GM23338 (cell line): Measurements from ENCODE around the gene SFTA2. TPM values are rescaled to one million over a fixed set of nuclear protein-coding genes. Genes with fewer than 3 reads are reported as not detected.

Experiments used
- ATAC-seq: fragments of 200-7000 bp; cut with Tn5 transposase; 3 replicates; pipeline ENCODE4 v1.9.1; 2020
- DNase-seq: peaks from one replicate; pipeline ENCODE4 v3.0.0-alpha.2; 2015; ENCODE audit warnings: low spot score
- H2AFZ ChIP-seq: fragments of 200-600 bp; sonication (generic); 2 replicates; pipeline ENCODE4 v1.8.0; 2016; ENCODE audit warnings: antibody characterized with exemption, mild to moderate bottlenecking, moderate library complexity
- H3F3A ChIP-seq: fragments of 200-600 bp; sonication (generic); replicated peaks from 2 replicates; pipeline ENCODE4 v1.8.0; 2017; ENCODE audit warnings: antibody characterized with exemption, mixed run types, low read depth
- H3K27ac ChIP-seq: fragments of 200-600 bp; sonication (generic); 2 replicates; pipeline ENCODE4 v1.6.1; 2016; ENCODE audit warnings: low read depth
- H3K27me3 ChIP-seq: fragments of 200-600 bp; sonication (generic); 2 replicates; pipeline ENCODE4 v1.8.0; 2016; ENCODE audit warnings: mild to moderate bottlenecking, mixed run types, moderate library complexity; ENCODE audit not compliant: insufficient read depth
- H3K36me3 ChIP-seq: fragments of 200-600 bp; sonication (generic); 2 replicates; pipeline ENCODE4 v1.8.0; 2016; ENCODE audit warnings: mild to moderate bottlenecking; ENCODE audit not compliant: insufficient read depth
- H3K4me1 ChIP-seq: fragments of 200-600 bp; sonication (generic); 2 replicates; pipeline ENCODE4 v1.8.0; 2016; ENCODE audit warnings: mild to moderate bottlenecking, moderate library complexity; ENCODE audit not compliant: insufficient read depth
- H3K4me2 ChIP-seq: fragments of 200-600 bp; sonication (generic); 2 replicates; pipeline ENCODE4 v1.7.1; 2017; ENCODE audit warnings: mixed run types
- H3K4me3 ChIP-seq: fragments of 200-600 bp; sonication (generic); 2 replicates; pipeline ENCODE4 v1.6.1; 2016; ENCODE audit warnings: mixed run types
- H3K79me2 ChIP-seq: fragments of 200-600 bp; sonication (generic); replicated peaks from 2 replicates; pipeline ENCODE4 v1.8.0; 2017; ENCODE audit warnings: mild to moderate bottlenecking; ENCODE audit not compliant: insufficient read depth
- H3K9me2 ChIP-seq: fragments of 200-600 bp; sonication (generic); 2 replicates; pipeline ENCODE4 v1.8.0; 2017; ENCODE audit not compliant: insufficient read depth
- H4K20me1 ChIP-seq: fragments of 200-600 bp; sonication (generic); replicated peaks from 2 replicates; pipeline ENCODE4 v1.8.0; 2017; ENCODE audit warnings: mild to moderate bottlenecking; ENCODE audit not compliant: insufficient read depth
- H3K27ac Mint-ChIP-seq: 2 replicates; pipeline ENCODE4 v1.8.0; 2020; ENCODE audit warnings: inconsistent platforms, mild to moderate bottlenecking, moderate library complexity, mixed read lengths
- H3K27me3 Mint-ChIP-seq: 3 replicates; pipeline ENCODE4 v1.8.0; 2022; ENCODE audit warnings: low read depth, mild to moderate bottlenecking, moderate library complexity, mixed read lengths, inconsistent platforms; ENCODE audit not compliant: insufficient read depth, poor library complexity
- H3K36me3 Mint-ChIP-seq: 3 replicates; pipeline ENCODE4 v1.8.0; 2021; ENCODE audit warnings: low read depth, mild to moderate bottlenecking, inconsistent platforms, moderate library complexity, mixed read lengths
- H3K4me1 Mint-ChIP-seq: 3 replicates; pipeline ENCODE4 v1.8.0; 2020; ENCODE audit warnings: mild to moderate bottlenecking, inconsistent platforms, mixed read lengths
- H3K4me3 Mint-ChIP-seq: 3 replicates; pipeline ENCODE4 v1.8.0; 2021; ENCODE audit warnings: moderate library complexity, mild to moderate bottlenecking, inconsistent platforms, mixed read lengths
- H3K9me3 Mint-ChIP-seq: 3 replicates; pipeline ENCODE4 v1.8.0; 2020; ENCODE audit warnings: moderate library complexity, mild to moderate bottlenecking, inconsistent platforms, mixed read lengths
- CREB1 ChIP-seq: fragments of 250-450 bp; sonication (Bioruptor Pico); IDR thresholded peaks from 2 replicates; pipeline ENCODE4 v1.5.0; 2020; ENCODE audit warnings: low read depth, mild to moderate bottlenecking, moderate library complexity
- EZH2 ChIP-seq: fragments of 200-600 bp; sonication (generic); IDR thresholded peaks from one replicate; pipeline ENCODE4 v1.8.0; 2017; ENCODE audit warnings: antibody characterized with exemption, mild to moderate bottlenecking, low read depth; ENCODE audit not compliant: unreplicated experiment
- EZH2phosphoT487 ChIP-seq: fragments of 200-600 bp; sonication (generic); IDR thresholded peaks from one replicate; pipeline ENCODE4 v1.8.1; 2018; ENCODE audit warnings: antibody characterized with exemption; ENCODE audit not compliant: unreplicated experiment
- JUNB ChIP-seq: IDR thresholded peaks from one replicate; pipeline ENCODE4 v1.6.1; 2016; ENCODE audit warnings: antibody characterized with exemption; ENCODE audit not compliant: unreplicated experiment
- NANOG ChIP-seq: IDR thresholded peaks from 2 replicates; pipeline ENCODE4 v1.6.1; 2016; ENCODE audit warnings: antibody characterized with exemption, borderline replicate concordance
- POLR2AphosphoS5 ChIP-seq: IDR thresholded peaks from 2 replicates; pipeline ENCODE4 v1.6.1; 2016; ENCODE audit warnings: antibody characterized with exemption, low read depth
- STAT1 ChIP-seq: IDR thresholded peaks from one replicate; pipeline ENCODE4 v1.6.1; 2016; ENCODE audit warnings: antibody characterized with exemption; ENCODE audit not compliant: unreplicated experiment
- ZNF114 ChIP-seq: fragments of 250-450 bp; sonication (Bioruptor Pico); IDR thresholded peaks from 2 replicates; pipeline ENCODE4 v1.5.0; 2020; ENCODE audit warnings: mild to moderate bottlenecking, moderate library complexity
- ZNF331 ChIP-seq: fragments of 250-450 bp; sonication (Bioruptor Pico); IDR thresholded peaks from 2 replicates; pipeline ENCODE4 v1.5.0; 2020; ENCODE audit warnings: low read depth, mild to moderate bottlenecking, moderate library complexity
- polyA plus RNA-seq: library from polyadenylated mRNA; unstranded; fragments of >200 nt; fragmentation: Nextera tagmentation; extraction: Ambion mirVana; gene quantifications from 2 replicates; pipeline ENCODE4 v1.2.1, GENCODE V29; 2016
- total RNA-seq: library from RNA; depleted of rRNA; stranded (reverse); fragments of >200 nt; shearing (Covaris generic); gene quantifications from 2 replicates; pipeline ENCODE4 v1.2.3, GENCODE V29; 2014
- TF ChIP-seq, protein P1 (sequence below): IDR thresholded peaks from one replicate; pipeline ENCODE4 v1.6.1; 2018; ENCODE audit warnings: antibody characterized with exemption; ENCODE audit not compliant: unreplicated experiment
- TF ChIP-seq, protein P2 (sequence below): fragments of 250-450 bp; sonication (Bioruptor Pico); IDR thresholded peaks from 2 replicates; pipeline ENCODE4 v1.5.0; 2020; ENCODE audit warnings: mild to moderate bottlenecking, moderate library complexity
- TF ChIP-seq, protein P3 (sequence below): IDR thresholded peaks from 2 replicates; pipeline ENCODE4 v1.6.1; 2016; ENCODE audit warnings: antibody characterized with exemption
- TF ChIP-seq, protein P4 (sequence below), 2 experiments: fragments of 200-600 bp in 1 of 2; sonication (generic) in 1 of 2; conservative IDR thresholded peaks; 2 replicates each; pipeline versions ENCODE4 v1.5.1 to v1.6.1; 2016 to 2017; ENCODE audit warnings: antibody characterized with exemption in 2 of 2, low read depth in 2 of 2, mild to moderate bottlenecking in 2 of 2, moderate library complexity in 1 of 2

SFTA2 gene
- total and polyA plus RNA-seq, 2 experiments from 2014 or later = not detected

DNA sequence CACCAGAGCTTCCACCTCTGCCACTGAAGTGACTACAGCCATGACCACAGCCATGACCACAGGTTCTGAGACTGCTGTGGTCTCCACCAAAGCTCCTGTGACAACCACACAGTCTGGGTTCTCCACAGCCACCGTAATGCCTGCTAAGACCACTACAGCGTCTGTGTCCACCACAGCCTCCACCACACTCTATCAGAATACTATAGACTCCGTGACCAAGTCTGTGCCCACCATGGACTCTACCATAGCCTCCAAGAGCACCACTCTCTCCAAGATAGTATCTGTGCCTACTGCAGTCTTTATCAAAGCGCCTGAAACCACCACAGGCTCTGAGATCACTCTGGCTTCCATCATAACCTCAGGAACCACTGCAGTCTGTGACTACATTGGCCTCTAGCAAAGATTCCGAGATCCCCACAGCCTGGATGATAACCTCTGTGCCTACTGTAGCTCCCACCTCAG is 33.2 kb upstream of the SFTA2 start:
- ATAC-seq (no peak), DNase-seq (no peak)
- no peaks in the 10 kb centered on the region; the same call in 2 of the 3 replicates for H3K36me3 Mint-ChIP-seq
- TF ChIP-seq, protein P1, sequence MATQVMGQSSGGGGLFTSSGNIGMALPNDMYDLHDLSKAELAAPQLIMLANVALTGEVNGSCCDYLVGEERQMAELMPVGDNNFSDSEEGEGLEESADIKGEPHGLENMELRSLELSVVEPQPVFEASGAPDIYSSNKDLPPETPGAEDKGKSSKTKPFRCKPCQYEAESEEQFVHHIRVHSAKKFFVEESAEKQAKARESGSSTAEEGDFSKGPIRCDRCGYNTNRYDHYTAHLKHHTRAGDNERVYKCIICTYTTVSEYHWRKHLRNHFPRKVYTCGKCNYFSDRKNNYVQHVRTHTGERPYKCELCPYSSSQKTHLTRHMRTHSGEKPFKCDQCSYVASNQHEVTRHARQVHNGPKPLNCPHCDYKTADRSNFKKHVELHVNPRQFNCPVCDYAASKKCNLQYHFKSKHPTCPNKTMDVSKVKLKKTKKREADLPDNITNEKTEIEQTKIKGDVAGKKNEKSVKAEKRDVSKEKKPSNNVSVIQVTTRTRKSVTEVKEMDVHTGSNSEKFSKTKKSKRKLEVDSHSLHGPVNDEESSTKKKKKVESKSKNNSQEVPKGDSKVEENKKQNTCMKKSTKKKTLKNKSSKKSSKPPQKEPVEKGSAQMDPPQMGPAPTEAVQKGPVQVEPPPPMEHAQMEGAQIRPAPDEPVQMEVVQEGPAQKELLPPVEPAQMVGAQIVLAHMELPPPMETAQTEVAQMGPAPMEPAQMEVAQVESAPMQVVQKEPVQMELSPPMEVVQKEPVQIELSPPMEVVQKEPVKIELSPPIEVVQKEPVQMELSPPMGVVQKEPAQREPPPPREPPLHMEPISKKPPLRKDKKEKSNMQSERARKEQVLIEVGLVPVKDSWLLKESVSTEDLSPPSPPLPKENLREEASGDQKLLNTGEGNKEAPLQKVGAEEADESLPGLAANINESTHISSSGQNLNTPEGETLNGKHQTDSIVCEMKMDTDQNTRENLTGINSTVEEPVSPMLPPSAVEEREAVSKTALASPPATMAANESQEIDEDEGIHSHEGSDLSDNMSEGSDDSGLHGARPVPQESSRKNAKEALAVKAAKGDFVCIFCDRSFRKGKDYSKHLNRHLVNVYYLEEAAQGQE = no peak
- TF ChIP-seq CREB1 (no peak), JUNB (no peak), ZNF114 (CRISPR knock-in tag) (no peak), STAT1 (no peak), EZH2phosphoT487 (no peak), POLR2AphosphoS5 (no peak), EZH2 (no peak), ZNF331 (CRISPR knock-in tag) (no peak), NANOG (no peak)
- TF ChIP-seq, protein P2, sequence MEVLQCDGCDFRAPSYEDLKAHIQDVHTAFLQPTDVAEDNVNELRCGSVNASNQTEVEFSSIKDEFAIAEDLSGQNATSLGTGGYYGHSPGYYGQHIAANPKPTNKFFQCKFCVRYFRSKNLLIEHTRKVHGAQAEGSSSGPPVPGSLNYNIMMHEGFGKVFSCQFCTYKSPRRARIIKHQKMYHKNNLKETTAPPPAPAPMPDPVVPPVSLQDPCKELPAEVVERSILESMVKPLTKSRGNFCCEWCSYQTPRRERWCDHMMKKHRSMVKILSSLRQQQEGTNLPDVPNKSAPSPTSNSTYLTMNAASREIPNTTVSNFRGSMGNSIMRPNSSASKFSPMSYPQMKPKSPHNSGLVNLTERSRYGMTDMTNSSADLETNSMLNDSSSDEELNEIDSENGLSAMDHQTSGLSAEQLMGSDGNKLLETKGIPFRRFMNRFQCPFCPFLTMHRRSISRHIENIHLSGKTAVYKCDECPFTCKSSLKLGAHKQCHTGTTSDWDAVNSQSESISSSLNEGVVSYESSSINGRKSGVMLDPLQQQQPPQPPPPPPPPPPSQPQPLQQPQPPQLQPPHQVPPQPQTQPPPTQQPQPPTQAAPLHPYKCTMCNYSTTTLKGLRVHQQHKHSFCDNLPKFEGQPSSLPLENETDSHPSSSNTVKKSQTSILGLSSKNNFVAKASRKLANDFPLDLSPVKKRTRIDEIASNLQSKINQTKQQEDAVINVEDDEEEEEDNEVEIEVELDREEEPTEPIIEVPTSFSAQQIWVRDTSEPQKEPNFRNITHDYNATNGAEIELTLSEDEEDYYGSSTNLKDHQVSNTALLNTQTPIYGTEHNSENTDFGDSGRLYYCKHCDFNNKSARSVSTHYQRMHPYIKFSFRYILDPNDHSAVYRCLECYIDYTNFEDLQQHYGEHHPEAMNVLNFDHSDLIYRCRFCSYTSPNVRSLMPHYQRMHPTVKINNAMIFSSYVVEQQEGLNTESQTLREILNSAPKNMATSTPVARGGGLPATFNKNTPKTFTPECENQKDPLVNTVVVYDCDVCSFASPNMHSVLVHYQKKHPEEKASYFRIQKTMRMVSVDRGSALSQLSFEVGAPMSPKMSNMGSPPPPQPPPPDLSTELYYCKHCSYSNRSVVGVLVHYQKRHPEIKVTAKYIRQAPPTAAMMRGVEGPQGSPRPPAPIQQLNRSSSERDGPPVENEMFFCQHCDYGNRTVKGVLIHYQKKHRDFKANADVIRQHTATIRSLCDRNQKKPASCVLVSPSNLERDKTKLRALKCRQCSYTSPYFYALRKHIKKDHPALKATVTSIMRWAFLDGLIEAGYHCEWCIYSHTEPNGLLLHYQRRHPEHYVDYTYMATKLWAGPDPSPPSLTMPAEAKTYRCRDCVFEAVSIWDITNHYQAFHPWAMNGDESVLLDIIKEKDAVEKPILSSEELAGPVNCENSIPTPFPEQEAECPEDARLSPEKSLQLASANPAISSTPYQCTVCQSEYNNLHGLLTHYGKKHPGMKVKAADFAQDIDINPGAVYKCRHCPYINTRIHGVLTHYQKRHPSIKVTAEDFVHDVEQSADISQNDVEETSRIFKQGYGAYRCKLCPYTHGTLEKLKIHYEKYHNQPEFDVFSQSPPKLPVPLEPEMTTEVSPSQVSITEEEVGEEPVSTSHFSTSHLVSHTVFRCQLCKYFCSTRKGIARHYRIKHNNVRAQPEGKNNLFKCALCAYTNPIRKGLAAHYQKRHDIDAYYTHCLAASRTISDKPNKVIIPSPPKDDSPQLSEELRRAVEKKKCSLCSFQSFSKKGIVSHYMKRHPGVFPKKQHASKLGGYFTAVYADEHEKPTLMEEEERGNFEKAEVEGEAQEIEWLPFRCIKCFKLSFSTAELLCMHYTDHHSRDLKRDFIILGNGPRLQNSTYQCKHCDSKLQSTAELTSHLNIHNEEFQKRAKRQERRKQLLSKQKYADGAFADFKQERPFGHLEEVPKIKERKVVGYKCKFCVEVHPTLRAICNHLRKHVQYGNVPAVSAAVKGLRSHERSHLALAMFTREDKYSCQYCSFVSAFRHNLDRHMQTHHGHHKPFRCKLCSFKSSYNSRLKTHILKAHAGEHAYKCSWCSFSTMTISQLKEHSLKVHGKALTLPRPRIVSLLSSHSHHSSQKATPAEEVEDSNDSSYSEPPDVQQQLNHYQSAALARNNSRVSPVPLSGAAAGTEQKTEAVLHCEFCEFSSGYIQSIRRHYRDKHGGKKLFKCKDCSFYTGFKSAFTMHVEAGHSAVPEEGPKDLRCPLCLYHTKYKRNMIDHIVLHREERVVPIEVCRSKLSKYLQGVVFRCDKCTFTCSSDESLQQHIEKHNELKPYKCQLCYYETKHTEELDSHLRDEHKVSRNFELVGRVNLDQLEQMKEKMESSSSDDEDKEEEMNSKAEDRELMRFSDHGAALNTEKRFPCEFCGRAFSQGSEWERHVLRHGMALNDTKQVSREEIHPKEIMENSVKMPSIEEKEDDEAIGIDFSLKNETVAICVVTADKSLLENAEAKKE (CRISPR knock-in tag) = no peak
- TF ChIP-seq, protein P3, sequence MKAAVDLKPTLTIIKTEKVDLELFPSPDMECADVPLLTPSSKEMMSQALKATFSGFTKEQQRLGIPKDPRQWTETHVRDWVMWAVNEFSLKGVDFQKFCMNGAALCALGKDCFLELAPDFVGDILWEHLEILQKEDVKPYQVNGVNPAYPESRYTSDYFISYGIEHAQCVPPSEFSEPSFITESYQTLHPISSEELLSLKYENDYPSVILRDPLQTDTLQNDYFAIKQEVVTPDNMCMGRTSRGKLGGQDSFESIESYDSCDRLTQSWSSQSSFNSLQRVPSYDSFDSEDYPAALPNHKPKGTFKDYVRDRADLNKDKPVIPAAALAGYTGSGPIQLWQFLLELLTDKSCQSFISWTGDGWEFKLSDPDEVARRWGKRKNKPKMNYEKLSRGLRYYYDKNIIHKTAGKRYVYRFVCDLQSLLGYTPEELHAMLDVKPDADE = no peak
- TF ChIP-seq, protein P4, sequence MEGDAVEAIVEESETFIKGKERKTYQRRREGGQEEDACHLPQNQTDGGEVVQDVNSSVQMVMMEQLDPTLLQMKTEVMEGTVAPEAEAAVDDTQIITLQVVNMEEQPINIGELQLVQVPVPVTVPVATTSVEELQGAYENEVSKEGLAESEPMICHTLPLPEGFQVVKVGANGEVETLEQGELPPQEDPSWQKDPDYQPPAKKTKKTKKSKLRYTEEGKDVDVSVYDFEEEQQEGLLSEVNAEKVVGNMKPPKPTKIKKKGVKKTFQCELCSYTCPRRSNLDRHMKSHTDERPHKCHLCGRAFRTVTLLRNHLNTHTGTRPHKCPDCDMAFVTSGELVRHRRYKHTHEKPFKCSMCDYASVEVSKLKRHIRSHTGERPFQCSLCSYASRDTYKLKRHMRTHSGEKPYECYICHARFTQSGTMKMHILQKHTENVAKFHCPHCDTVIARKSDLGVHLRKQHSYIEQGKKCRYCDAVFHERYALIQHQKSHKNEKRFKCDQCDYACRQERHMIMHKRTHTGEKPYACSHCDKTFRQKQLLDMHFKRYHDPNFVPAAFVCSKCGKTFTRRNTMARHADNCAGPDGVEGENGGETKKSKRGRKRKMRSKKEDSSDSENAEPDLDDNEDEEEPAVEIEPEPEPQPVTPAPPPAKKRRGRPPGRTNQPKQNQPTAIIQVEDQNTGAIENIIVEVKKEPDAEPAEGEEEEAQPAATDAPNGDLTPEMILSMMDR (conservative IDR thresholded peaks at IDR 0.05; ENCODE audit: low read depth in 2 of 2) = no peak
- H3K27me3 ChIP-seq = no peaks in the 10 kb centered on the region
- no peak overlapping the region for H3K27ac ChIP-seq
- no peak overlapping the region for H3K4me3 Mint-ChIP-seq
- H3F3A ChIP-seq = no peaks in the 10 kb centered on the region
- no peak overlapping the region for H2AFZ ChIP-seq
- H3K79me2 ChIP-seq = no peaks in the 10 kb centered on the region
- no peak overlapping the region for H3K4me2 ChIP-seq
- H3K36me3 ChIP-seq = no peaks in the 10 kb centered on the region
- no peaks in the 10 kb centered on the region for H3K4me1 Mint-ChIP-seq
- H4K20me1 ChIP-seq = no peaks in the 10 kb centered on the region
- peaks cover 4% of the 10 kb centered on the region for H3K9me3 Mint-ChIP-seq
- 0 out of 2 replicates have a peak, but pooled peaks cover 11% of the 10 kb centered on the region for H3K9me2 ChIP-seq
- no peak overlapping the region for H3K4me3 ChIP-seq
- H3K27ac Mint-ChIP-seq = no peak overlapping the region; the same call in 1 of the 2 replicates
- peaks cover 1% of the 10 kb centered on the region for H3K27me3 Mint-ChIP-seq
- H3K4me1 ChIP-seq = no peaks in the 10 kb centered on the region
